Right kidney (tissue), 1 donor: ENCODE results near the gene HAAO.

Source experiments
- DNase-seq: peaks from one replicate; pipeline ENCODE4 v3.0.0-alpha.2; 2016

HAAO gene

GRCh38 chr2:42794271-42795046 is 2.1 kb upstream of the HAAO start:
- peak; percentile 39 for DNase-seq

GRCh38 chr2:42793334-42794270 is 1.2 kb upstream of the HAAO start:
- DNase-seq = no peak

- no peak for DNase-seq
Observed at GRCh38 chr2:42792087-42792582, 248 bp downstream of the HAAO start.

- DNase-seq = no peak
Observed at GRCh38 chr2:42791606-42792005, 777 bp downstream of the HAAO start.

- no peak for DNase-seq
Observed at GRCh38 chr2:42789751-42790150, 2.6 kb downstream of the HAAO start.

GRCh38 chr2:42788882-42789281 is 3.5 kb downstream of the HAAO start:
- DNase-seq = no peak

- no peak for DNase-seq
Observed at GRCh38 chr2:42788478-42788793, 3.9 kb downstream of the HAAO start.

- DNase-seq = no peak
Observed at GRCh38 chr2:42787788-42788477, 4.5 kb downstream of the HAAO start.

- no peak for DNase-seq
Observed at GRCh38 chr2:42787424-42787787, 5.0 kb downstream of the HAAO start.

- DNase-seq = no peak
Observed at GRCh38 chr2:42786561-42787345, 5.6 kb downstream of the HAAO start.

GRCh38 chr2:42784204-42784880 is 8.0 kb downstream of the HAAO start:
- DNase-seq = no peak

- DNase-seq = no peak
Observed at GRCh38 chr2:42783511-42783910, 8.9 kb downstream of the HAAO start.

GRCh38 chr2:42781181-42781580 is 11.2 kb downstream of the HAAO start:
- no peak for DNase-seq

GRCh38 chr2:42777883-42778805 is 14.2 kb downstream of the HAAO start:
- DNase-seq = no peak

- DNase-seq = no peak
Observed at GRCh38 chr2:42775810-42776209, 16.6 kb downstream of the HAAO start.

GRCh38 chr2:42775186-42775585 is 17.2 kb downstream of the HAAO start:
- no peak for DNase-seq

GRCh38 chr2:42771546-42772153 is 20.7 kb downstream of the HAAO start:
- no peak for DNase-seq

GRCh38 chr2:42770288-42771131 is 21.9 kb downstream of the HAAO start:
- no peak for DNase-seq
